IPS-15b (cell line): Measurements from ENCODE around the gene MYMK.

ENCODE experiments used
- H3K27me3 ChIP-seq: one replicate; pipeline ENCODE4 v1.6.1; 2013; ENCODE audit warnings: low read length; ENCODE audit not compliant: control insufficient read depth, insufficient read depth
- H3K36me3 ChIP-seq: one replicate; pipeline ENCODE4 v1.6.1; 2013; ENCODE audit warnings: low read length; ENCODE audit not compliant: control insufficient read depth, insufficient read depth
- H3K4me1 ChIP-seq: one replicate; pipeline ENCODE4 v1.6.1; 2013; ENCODE audit warnings: mild to moderate bottlenecking, low read length; ENCODE audit not compliant: control insufficient read depth, insufficient read depth
- H3K4me3 ChIP-seq: one replicate; pipeline ENCODE4 v1.5.1; 2013; ENCODE audit warnings: low read depth, low read length
- H3K9ac ChIP-seq: one replicate; pipeline ENCODE4 v1.6.1; 2013; ENCODE audit warnings: low read depth, mild to moderate bottlenecking, low read length
- H3K9me3 ChIP-seq: one replicate; pipeline ENCODE4 v1.6.1; 2013; ENCODE audit warnings: mild to moderate bottlenecking, low read length; ENCODE audit not compliant: control insufficient read depth, insufficient read depth

MYMK gene

GRCh38 chr9:133531293-133531692 lies 6.5 kb upstream of the MYMK start:
- Histone ChIP-seq H3K4me1 (no peaks in the 10 kb centered on the region), H3K9me3 (no peaks in the 10 kb centered on the region), H3K4me3 (no peak overlapping the region), H3K9ac (no peak overlapping the region), H3K27me3 (peaks cover 3% of the 10 kb centered on the region), H3K36me3 (no peaks in the 10 kb centered on the region)

- Histone ChIP-seq H3K4me1 (no peaks in the 10 kb centered on the region), H3K27me3 (no peaks in the 10 kb centered on the region), H3K9me3 (no peaks in the 10 kb centered on the region), H3K36me3 (no peaks in the 10 kb centered on the region), H3K4me3 (no peak overlapping the region), H3K9ac (no peak overlapping the region)
Observed at GRCh38 chr9:133529874-133530273, 5.1 kb upstream of the MYMK start.

GRCh38 chr9:133529457-133529856 lies 4.7 kb upstream of the MYMK start:
- H3K27me3 ChIP-seq = no peaks in the 10 kb centered on the region
- no peaks in the 10 kb centered on the region for H3K9me3 ChIP-seq
- no peaks in the 10 kb centered on the region for H3K4me1 ChIP-seq
- H3K36me3 ChIP-seq = no peaks in the 10 kb centered on the region
- no peak overlapping the region for H3K9ac ChIP-seq
- H3K4me3 ChIP-seq = no peak overlapping the region

- H3K9me3 ChIP-seq = no peaks in the 10 kb centered on the region
- no peaks in the 10 kb centered on the region for H3K27me3 ChIP-seq
- H3K4me1 ChIP-seq = no peaks in the 10 kb centered on the region
- H3K36me3 ChIP-seq = no peaks in the 10 kb centered on the region
- no peak overlapping the region for H3K4me3 ChIP-seq
- H3K9ac ChIP-seq = no peak overlapping the region
Observed at GRCh38 chr9:133528876-133529241, 4.1 kb upstream of the MYMK start.

GRCh38 chr9:133528001-133528875 lies 3.5 kb upstream of the MYMK start:
- Histone ChIP-seq H3K4me3 (no peak overlapping the region), H3K9me3 (no peaks in the 10 kb centered on the region), H3K4me1 (no peaks in the 10 kb centered on the region), H3K36me3 (no peaks in the 10 kb centered on the region), H3K9ac (no peak overlapping the region), H3K27me3 (no peaks in the 10 kb centered on the region)

DNA sequence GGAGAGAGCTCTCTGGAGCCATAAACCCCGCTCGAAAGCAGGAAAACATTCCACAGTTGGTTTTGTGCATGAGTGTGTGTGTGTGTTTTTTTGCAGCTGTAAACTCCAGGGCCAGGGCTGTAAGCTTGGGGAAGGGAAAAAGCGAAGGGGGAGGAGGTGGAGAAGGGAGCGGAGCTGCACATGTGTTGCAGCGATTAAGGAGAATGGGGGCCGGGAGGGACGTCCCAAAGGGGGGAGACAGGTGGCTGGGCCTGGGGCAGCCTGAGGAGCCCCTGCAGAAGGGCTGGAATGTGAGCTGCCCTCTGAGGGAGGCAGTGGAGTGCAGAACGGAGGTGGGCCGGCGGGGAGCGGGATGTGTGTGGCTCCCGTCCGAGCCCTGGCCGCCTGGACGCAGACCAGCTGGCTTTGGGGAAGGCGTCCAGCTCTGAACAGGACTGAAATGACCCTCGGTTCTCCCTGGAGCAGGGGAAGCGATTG lies 2.7 kb upstream of the MYMK start:
- no peak overlapping the region for H3K4me3 ChIP-seq
- no peaks in the 10 kb centered on the region for H3K9me3 ChIP-seq
- H3K4me1 ChIP-seq = no peaks in the 10 kb centered on the region
- no peaks in the 10 kb centered on the region for H3K27me3 ChIP-seq
- H3K9ac ChIP-seq = no peak overlapping the region
- H3K36me3 ChIP-seq = no peaks in the 10 kb centered on the region

DNA sequence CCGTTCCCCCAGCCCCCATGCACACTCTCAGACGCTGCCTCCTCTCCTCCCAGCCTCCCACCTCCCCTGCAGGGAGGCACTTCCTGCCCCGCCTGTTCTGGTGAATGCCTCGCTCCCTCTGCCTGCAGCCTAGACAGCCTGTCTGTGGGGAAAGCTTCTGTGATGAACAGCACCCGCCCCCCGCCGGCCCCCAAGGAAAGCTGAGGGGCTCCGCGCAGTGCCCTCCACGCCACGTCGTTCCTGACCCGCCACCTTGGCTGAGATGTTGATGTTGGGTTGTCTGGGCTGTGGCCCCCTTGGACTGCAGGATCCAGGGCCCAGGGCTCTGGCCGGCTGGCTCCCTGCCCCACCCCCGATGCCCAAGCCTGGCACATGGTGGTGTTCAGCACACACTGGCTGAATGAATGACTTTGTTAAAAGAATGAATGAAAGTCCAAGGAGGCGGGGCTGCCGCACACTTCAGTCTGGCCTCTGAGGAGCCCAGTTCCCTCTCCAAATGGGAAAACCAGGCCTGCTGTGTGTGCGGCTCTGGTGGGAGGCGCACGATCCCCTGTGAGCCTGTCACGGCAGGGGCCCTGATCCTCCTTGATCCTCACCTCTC lies 2.1 kb upstream of the MYMK start:
- Histone ChIP-seq H3K36me3 (no peaks in the 10 kb centered on the region), H3K4me1 (no peaks in the 10 kb centered on the region), H3K9ac (no peak overlapping the region), H3K4me3 (no peak overlapping the region), H3K27me3 (no peaks in the 10 kb centered on the region), H3K9me3 (no peaks in the 10 kb centered on the region)

- no peaks in the 10 kb centered on the region for H3K9me3 ChIP-seq
- H3K4me3 ChIP-seq = no peak overlapping the region
- H3K9ac ChIP-seq = no peak overlapping the region
- H3K4me1 ChIP-seq = no peaks in the 10 kb centered on the region
- no peaks in the 10 kb centered on the region for H3K27me3 ChIP-seq
- no peaks in the 10 kb centered on the region for H3K36me3 ChIP-seq
Observed at GRCh38 chr9:133525677-133526076, 918 bp upstream of the MYMK start.

DNA sequence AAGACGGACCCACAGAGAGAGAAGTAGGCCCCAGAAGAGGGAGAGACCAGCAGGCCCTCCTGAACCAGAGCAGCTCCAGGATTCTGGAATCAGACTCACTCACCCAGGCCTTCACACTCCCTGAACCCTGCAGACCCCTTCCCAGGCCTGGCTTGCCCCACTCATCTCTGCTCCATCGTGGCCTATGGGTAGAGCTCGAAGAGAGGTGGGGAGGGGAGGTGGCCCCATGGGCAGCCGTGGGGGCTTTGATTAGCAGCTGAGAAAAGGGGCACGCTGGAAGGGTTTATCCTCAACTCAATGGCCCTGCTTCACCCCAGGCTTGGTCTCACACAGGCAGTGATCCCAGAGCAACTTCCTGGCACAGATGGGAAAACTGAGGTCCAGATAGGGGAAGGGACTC lies 613 bp downstream of the MYMK start:
- Histone ChIP-seq H3K4me1 (no peaks in the 10 kb centered on the region), H3K27me3 (no peaks in the 10 kb centered on the region), H3K9me3 (no peaks in the 10 kb centered on the region)

DNA sequence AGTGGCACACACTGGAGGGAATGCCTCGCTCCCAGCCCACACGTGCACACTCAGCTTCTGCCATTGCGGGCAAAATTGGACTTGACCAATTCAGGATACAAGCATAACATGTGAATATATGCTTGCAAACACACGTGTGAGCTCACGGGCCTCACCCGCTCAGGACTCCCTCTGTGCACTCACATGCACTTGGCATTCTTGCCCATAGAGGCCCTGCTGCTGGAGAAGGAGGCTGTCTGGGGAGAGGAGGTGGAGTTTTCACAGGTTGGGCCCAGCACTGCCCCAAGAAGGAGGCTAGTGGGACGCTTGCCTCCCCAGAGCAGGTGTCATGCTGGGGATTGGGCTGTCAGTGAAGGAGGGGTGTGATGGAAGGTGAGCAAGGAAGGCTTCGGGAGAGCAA lies 1.7 kb downstream of the MYMK start:
- H3K4me3 ChIP-seq = no peak overlapping the region
- no peaks in the 10 kb centered on the region for H3K36me3 ChIP-seq
- no peaks in the 10 kb centered on the region for H3K4me1 ChIP-seq
- H3K27me3 ChIP-seq = no peaks in the 10 kb centered on the region
- H3K9ac ChIP-seq = no peak overlapping the region
- H3K9me3 ChIP-seq = no peaks in the 10 kb centered on the region

More for the DNA sequence above, 613 bp downstream of the MYMK start:
- H3K9ac ChIP-seq = no peak overlapping the region
- H3K36me3 ChIP-seq = no peaks in the 10 kb centered on the region
- no peak overlapping the region for H3K4me3 ChIP-seq

DNA sequence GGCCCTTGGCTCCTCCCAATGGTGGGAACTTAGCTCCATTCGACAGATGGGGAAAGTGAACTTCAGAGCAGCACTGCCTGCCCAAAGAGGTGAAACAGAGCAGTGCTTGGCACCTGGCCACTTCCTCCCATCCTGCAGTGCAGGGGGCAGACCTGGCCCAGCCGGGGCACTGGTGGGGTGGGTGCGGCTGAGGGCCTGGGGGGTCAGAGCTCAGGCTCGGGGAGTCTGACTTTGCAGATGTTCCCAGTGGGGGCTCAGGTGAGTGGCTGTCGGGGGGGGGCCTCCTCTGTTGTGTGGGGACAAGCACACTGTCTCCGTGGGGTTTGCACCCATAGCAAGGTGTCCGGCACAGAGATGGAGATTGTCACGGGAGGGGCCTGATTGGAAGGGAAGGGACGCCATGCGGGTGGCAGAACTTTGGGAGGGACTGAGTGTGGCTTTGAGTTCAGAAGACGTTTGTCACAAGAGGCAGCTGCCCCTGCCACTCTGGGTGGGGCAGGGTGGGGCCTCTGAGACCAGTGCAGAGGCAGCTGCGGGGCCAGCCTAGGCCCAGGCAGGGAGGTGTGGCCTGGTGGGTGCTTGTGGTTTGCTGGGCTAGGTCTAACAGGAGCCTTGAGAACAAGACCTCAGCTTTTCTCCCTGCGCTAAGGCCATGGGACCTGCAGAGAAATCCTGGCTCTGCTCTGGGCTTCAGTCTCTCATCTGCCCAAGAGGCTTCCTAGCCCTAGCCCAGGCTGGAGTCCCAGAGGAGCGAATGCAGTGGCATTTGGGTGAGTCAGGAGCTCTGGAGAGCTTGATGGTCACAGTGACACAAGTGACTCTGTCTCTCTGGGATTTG lies 2.5 kb downstream of the MYMK start:
- Histone ChIP-seq H3K4me1 (no peaks in the 10 kb centered on the region), H3K27me3 (no peaks in the 10 kb centered on the region), H3K36me3 (no peaks in the 10 kb centered on the region), H3K9me3 (no peaks in the 10 kb centered on the region), H3K9ac (no peak overlapping the region), H3K4me3 (no peak overlapping the region)
